Measurements from ENCODE around the gene RCOR1.
"Not testable (repeated sequence)": the region's sequence is repeated elsewhere in the genome, so short reads cannot be mapped to it uniquely, and the experiment has no call there.

RCOR1 gene

GRCh38 chr14:102593061-102593824 lies 794 bp downstream of the RCOR1 start:
- peak; percentile 52 for DNase-seq (ENCODE audit: low spot score)

GRCh38 chr14:102593825-102594137 lies 1.3 kb downstream of the RCOR1 start:
- no peak for DNase-seq (ENCODE audit: low spot score)

GRCh38 chr14:102594514-102595175 lies 2.2 kb downstream of the RCOR1 start:
- DNase-seq (ENCODE audit: low spot score) = peak; percentile 71

GRCh38 chr14:102601378-102601925 lies 9.0 kb downstream of the RCOR1 start:
- no peak for DNase-seq (ENCODE audit: low spot score)

- DNase-seq (ENCODE audit: low spot score) = no peak
Measured at GRCh38 chr14:102602421-102603292, 10.2 kb downstream of the RCOR1 start.

GRCh38 chr14:102603293-102603907 lies 11.0 kb downstream of the RCOR1 start:
- DNase-seq (ENCODE audit: low spot score) = no peak

- no peak for DNase-seq (ENCODE audit: low spot score)
Measured at GRCh38 chr14:102604183-102604582, 11.7 kb downstream of the RCOR1 start.

GRCh38 chr14:102605029-102605428 lies 12.6 kb downstream of the RCOR1 start:
- DNase-seq (ENCODE audit: low spot score) = no peak

GRCh38 chr14:102606296-102606695 lies 13.8 kb downstream of the RCOR1 start:
- DNase-seq (ENCODE audit: low spot score) = no peak

- no peak for DNase-seq (ENCODE audit: low spot score)
Measured at GRCh38 chr14:102608064-102608446, 15.6 kb downstream of the RCOR1 start.

GRCh38 chr14:102610968-102611811 lies 18.7 kb downstream of the RCOR1 start:
- DNase-seq (ENCODE audit: low spot score) = no peak

GRCh38 chr14:102616318-102616717 lies 23.9 kb downstream of the RCOR1 start:
- DNase-seq (ENCODE audit: low spot score) = no peak

GRCh38 chr14:102616799-102617198 lies 24.4 kb downstream of the RCOR1 start:
- DNase-seq (ENCODE audit: low spot score) = no peak

- DNase-seq (ENCODE audit: low spot score) = not testable (repeated sequence)
Measured at GRCh38 chr14:102619012-102619411, 26.6 kb downstream of the RCOR1 start.

GRCh38 chr14:102620413-102620812 lies 28.0 kb downstream of the RCOR1 start:
- DNase-seq (ENCODE audit: low spot score) = no peak

- DNase-seq (ENCODE audit: low spot score) = no peak
Measured at GRCh38 chr14:102622262-102622885, 29.9 kb downstream of the RCOR1 start.

- no peak for DNase-seq (ENCODE audit: low spot score)
Measured at GRCh38 chr14:102624666-102625065, 32.2 kb downstream of the RCOR1 start.

GRCh38 chr14:102625564-102626296 lies 33.3 kb downstream of the RCOR1 start:
- no peak for DNase-seq (ENCODE audit: low spot score)

GRCh38 chr14:102626530-102626929 lies 34.1 kb downstream of the RCOR1 start:
- no peak for DNase-seq (ENCODE audit: low spot score)

GRCh38 chr14:102629011-102629444 lies 36.6 kb downstream of the RCOR1 start:
- no peak for DNase-seq (ENCODE audit: low spot score)

Measured in CD4-positive, alpha-beta T cell treated with Interleukin-2 at 100 ng/mL for 4 hours (primary cell).